Measurements from ENCODE around the gene SMIM13. TPM values are rescaled to one million over a fixed set of nuclear protein-coding genes. Genes with fewer than 3 reads are reported as not detected.

The SMIM13 gene
- total RNA-seq, 2 experiments from 2014 or later, result 13.9 to 19.0 TPM

DNA sequence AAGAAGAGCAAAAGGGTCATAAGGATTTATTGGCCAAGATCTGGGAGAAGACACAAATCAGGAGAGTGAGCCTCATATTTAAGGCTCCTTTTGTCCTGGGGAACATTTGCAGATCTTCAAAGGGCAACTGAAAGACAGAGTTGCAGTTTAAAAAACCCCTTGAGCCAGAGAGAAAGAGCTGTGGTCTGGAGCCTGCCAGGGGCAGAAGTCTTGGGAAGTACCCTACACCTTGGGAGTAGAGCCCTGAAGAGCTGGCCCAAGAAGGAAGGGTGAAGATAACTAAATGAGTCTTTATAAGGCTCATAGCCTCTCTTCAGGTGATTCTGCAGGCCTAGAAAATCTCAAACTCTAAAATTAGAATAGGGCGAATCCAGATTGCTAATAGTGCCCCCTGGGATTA lies 57.9 kb downstream of the SMIM13 start:
- no peaks in the 10 kb centered on the region for H3K79me2 ChIP-seq (ENCODE audit: insufficient read depth, low read depth, low read length)
- H3K4me1 ChIP-seq (ENCODE audit: insufficient read depth, low read length, poor library complexity, severe bottlenecking), result no peaks in the 10 kb centered on the region
- H2AFZ ChIP-seq (ENCODE audit: low read length), result no peak overlapping the region
- no peaks in the 10 kb centered on the region for H4K20me1 ChIP-seq (ENCODE audit: insufficient read depth, low read length)
- no peak overlapping the region for H3K4me3 ChIP-seq (ENCODE audit: low read depth, low read length, poor library complexity, severe bottlenecking)
- ChIA-PET POLR2A (interaction anchor here (1.0 kb wide), 1 partner anchor 349 kb away, joined by 3 read pairs; no protein-coding TSS in a partner anchor), CTCF (ENCODE audit: unreplicated experiment) (no interaction called here)
- TF ChIP-seq, protein P1, sequence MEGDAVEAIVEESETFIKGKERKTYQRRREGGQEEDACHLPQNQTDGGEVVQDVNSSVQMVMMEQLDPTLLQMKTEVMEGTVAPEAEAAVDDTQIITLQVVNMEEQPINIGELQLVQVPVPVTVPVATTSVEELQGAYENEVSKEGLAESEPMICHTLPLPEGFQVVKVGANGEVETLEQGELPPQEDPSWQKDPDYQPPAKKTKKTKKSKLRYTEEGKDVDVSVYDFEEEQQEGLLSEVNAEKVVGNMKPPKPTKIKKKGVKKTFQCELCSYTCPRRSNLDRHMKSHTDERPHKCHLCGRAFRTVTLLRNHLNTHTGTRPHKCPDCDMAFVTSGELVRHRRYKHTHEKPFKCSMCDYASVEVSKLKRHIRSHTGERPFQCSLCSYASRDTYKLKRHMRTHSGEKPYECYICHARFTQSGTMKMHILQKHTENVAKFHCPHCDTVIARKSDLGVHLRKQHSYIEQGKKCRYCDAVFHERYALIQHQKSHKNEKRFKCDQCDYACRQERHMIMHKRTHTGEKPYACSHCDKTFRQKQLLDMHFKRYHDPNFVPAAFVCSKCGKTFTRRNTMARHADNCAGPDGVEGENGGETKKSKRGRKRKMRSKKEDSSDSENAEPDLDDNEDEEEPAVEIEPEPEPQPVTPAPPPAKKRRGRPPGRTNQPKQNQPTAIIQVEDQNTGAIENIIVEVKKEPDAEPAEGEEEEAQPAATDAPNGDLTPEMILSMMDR (conservative IDR thresholded peaks at IDR 0.05; ENCODE audit: low read length), result no peak
- TF ChIP-seq EZH2phosphoT487 (IDR thresholded peaks at IDR 0.05; ENCODE audit: borderline replicate concordance, low read depth, low read length), result no peak
- DNase-seq (ENCODE audit: low spot score), result no peak
- H3K9me2 ChIP-seq (ENCODE audit: insufficient read depth, low read length), result no peaks in the 10 kb centered on the region
- H3K27ac ChIP-seq (ENCODE audit: low read depth, low read length, poor library complexity, severe bottlenecking), result no peak overlapping the region
- no peaks in the 10 kb centered on the region for H3K9me3 ChIP-seq (ENCODE audit: low read length)
- intact Hi-C loops (cut with micrococcal nuclease; ENCODE audit: unreplicated experiment), result no loop called here
- no peaks in the 10 kb centered on the region for H3K36me3 ChIP-seq (ENCODE audit: insufficient read depth, low read length)
- H3K4me2 ChIP-seq (ENCODE audit: low read length), result no peak overlapping the region
- no TSS peak for BruUV-seq (replicated peaks)

DNA sequence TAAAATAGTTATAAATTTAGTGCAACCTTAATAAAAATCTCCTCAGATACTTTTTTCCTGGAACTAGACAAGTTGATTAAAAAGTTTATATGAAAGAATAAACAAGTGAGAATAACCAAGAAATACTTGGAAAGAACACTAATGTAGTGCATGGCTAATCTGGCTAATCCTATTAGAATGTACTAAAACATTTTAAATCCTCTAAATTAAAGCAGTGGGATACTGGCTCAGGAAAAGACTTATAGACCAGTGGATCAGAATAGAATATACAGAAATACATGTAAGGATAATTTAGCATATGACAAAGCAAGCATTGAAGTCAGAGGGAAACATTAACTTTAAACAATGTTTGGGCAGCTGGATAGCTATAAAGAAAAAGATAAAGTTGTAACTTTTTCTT lies 58.9 kb downstream of the SMIM13 start:
- TF ChIP-seq, protein P1 (conservative IDR thresholded peaks at IDR 0.05; ENCODE audit: low read length), result no peak
- TF ChIP-seq EZH2phosphoT487 (IDR thresholded peaks at IDR 0.05; ENCODE audit: borderline replicate concordance, low read depth, low read length), result no peak
- no peak overlapping the region for H3K27ac ChIP-seq (ENCODE audit: low read depth, low read length, poor library complexity, severe bottlenecking)
- H3K9me3 ChIP-seq (ENCODE audit: low read length), result no peaks in the 10 kb centered on the region
- no peak overlapping the region for H3K4me3 ChIP-seq (ENCODE audit: low read depth, low read length, poor library complexity, severe bottlenecking)
- no peaks in the 10 kb centered on the region for H3K9me2 ChIP-seq (ENCODE audit: insufficient read depth, low read length)
- no peak overlapping the region for H2AFZ ChIP-seq (ENCODE audit: low read length)
- BruUV-seq (replicated peaks), result no TSS peak
- H3K4me1 ChIP-seq (ENCODE audit: insufficient read depth, low read length, poor library complexity, severe bottlenecking), result no peaks in the 10 kb centered on the region
- DNase-seq (ENCODE audit: low spot score), result no peak
- CTCF ChIA-PET (ENCODE audit: unreplicated experiment), result no interaction called here
- intact Hi-C loops (cut with micrococcal nuclease; ENCODE audit: unreplicated experiment), result no loop called here
- H3K36me3 ChIP-seq (ENCODE audit: insufficient read depth, low read length), result no peaks in the 10 kb centered on the region
- no peaks in the 10 kb centered on the region for H3K79me2 ChIP-seq (ENCODE audit: insufficient read depth, low read depth, low read length)
- POLR2A ChIA-PET, result no interaction called here
- H4K20me1 ChIP-seq (ENCODE audit: insufficient read depth, low read length), result no peaks in the 10 kb centered on the region
- H3K4me2 ChIP-seq (ENCODE audit: low read length), result no peak overlapping the region

DNA sequence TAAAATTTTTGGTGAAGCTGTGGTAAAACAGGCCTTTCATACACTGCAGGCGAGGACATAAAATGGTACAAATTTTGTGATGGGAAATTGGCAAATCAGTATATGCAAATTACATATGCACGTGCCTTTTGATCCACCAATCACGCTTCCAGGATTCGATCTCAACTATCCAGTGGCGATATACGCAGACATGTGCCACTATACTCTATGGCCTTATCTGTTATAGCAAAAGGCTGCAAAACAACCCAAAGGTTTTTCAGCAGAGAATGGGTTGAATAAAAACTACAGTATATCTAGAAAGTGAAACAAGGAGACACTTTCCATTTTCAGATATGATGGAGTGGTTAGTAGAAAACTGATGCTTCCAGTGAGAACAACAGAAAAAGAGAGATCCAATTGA lies 59.8 kb downstream of the SMIM13 start:
- H3K79me2 ChIP-seq (ENCODE audit: insufficient read depth, low read depth, low read length), result no peaks in the 10 kb centered on the region
- H2AFZ ChIP-seq (ENCODE audit: low read length), result no peak overlapping the region
- ChIA-PET POLR2A (no interaction called here), CTCF (ENCODE audit: unreplicated experiment) (no interaction called here)
- no peak for TF ChIP-seq EZH2phosphoT487 (IDR thresholded peaks at IDR 0.05; ENCODE audit: borderline replicate concordance, low read depth, low read length)
- TF ChIP-seq, protein P1 (conservative IDR thresholded peaks at IDR 0.05; ENCODE audit: low read length), result no peak
- intact Hi-C loops (cut with micrococcal nuclease; ENCODE audit: unreplicated experiment), result no loop called here
- H3K36me3 ChIP-seq (ENCODE audit: insufficient read depth, low read length), result no peaks in the 10 kb centered on the region
- H3K4me3 ChIP-seq (ENCODE audit: low read depth, low read length, poor library complexity, severe bottlenecking), result no peak overlapping the region
- no peak overlapping the region for H3K4me2 ChIP-seq (ENCODE audit: low read length)
- no peaks in the 10 kb centered on the region for H3K9me3 ChIP-seq (ENCODE audit: low read length)
- H3K27ac ChIP-seq (ENCODE audit: low read depth, low read length, poor library complexity, severe bottlenecking), result no peak overlapping the region
- no peak for DNase-seq (ENCODE audit: low spot score)
- H4K20me1 ChIP-seq (ENCODE audit: insufficient read depth, low read length), result no peaks in the 10 kb centered on the region
- H3K9me2 ChIP-seq (ENCODE audit: insufficient read depth, low read length), result no peaks in the 10 kb centered on the region
- H3K4me1 ChIP-seq (ENCODE audit: insufficient read depth, low read length, poor library complexity, severe bottlenecking), result no peaks in the 10 kb centered on the region
- no TSS peak for BruUV-seq (replicated peaks)

Measured in OCI-LY7 (cell line).